GM21423 (cell line): Measurements from ENCODE around the gene CHRNA7.
"Not testable (repeated sequence)": the region's sequence is repeated elsewhere in the genome, so short reads cannot be mapped to it uniquely, and the experiment has no call there.

Experiments
- ATAC-seq: cut with Tn5 transposase; IDR thresholded peaks from one replicate; pipeline ENCODE4 v1.9.1; 2021; ENCODE audit warnings: mild to moderate bottlenecking, moderate library complexity; ENCODE audit not compliant: unreplicated experiment

Gene CHRNA7

GRCh38 chr15:32166270-32166669, 136.0 kb downstream of the CHRNA7 start:
- ATAC-seq, result not testable (repeated sequence)

- ATAC-seq, result not testable (repeated sequence)
Observed at GRCh38 chr15:32167913-32168312, 137.6 kb downstream of the CHRNA7 start.

GRCh38 chr15:32180579-32180978, 150.3 kb downstream of the CHRNA7 start:
- ATAC-seq, result not testable (repeated sequence)

GRCh38 chr15:32193780-32194179, 163.5 kb downstream of the CHRNA7 start:
- not testable (repeated sequence) for ATAC-seq

- not testable (repeated sequence) for ATAC-seq
Observed at GRCh38 chr15:32196206-32196605, 165.9 kb downstream of the CHRNA7 start.

- ATAC-seq, result not testable (repeated sequence)
Observed at GRCh38 chr15:32198938-32199337, 168.6 kb downstream of the CHRNA7 start.

- not testable (repeated sequence) for ATAC-seq
Observed at GRCh38 chr15:32209081-32209480, 178.8 kb downstream of the CHRNA7 start.

- no peak for ATAC-seq
Observed at GRCh38 chr15:32218666-32219065, 188.4 kb downstream of the CHRNA7 start.
